IPS DF 19.7 (cell line): ENCODE results near the gene EEF1AKMT3.

Experiments used
- DNase-seq: peaks from one replicate; pipeline ENCODE4 v3.0.0-alpha.2; 2013; ENCODE audit warnings: low read depth, low spot score

EEF1AKMT3 gene

DNA sequence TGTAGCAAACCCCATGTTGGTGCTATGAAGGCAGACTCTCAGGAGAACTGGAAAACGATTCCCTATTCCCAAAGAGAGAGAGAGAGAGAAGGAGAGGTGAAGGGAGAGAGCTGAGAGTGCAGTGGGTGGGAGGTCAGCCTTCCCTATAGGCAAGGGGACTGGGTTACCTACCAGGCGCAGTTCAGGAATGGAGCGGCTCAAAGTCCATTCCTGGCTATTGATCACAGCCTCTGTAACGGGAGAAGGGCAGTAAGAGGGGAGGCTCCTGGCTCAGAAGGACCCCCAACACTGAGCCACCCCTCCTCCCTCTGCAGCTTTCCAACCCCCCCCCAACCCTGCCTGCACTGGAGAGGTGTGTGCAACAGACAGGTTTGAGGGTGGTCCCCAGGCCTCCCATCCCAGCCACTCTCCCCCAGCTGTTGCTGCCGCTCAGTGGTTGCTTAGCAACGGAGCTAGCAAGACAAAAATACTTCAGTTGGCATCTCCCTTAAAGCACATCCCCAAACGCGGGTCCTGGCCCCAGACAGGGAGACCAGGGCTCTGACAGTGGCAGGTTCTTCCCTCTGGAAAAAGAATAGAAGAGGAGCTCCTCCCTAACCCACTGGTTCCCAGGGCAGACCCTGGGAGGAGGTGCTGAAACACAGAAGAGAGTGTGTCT is 37.1 kb upstream of the EEF1AKMT3 start:
- DNase-seq, result no peak

DNA sequence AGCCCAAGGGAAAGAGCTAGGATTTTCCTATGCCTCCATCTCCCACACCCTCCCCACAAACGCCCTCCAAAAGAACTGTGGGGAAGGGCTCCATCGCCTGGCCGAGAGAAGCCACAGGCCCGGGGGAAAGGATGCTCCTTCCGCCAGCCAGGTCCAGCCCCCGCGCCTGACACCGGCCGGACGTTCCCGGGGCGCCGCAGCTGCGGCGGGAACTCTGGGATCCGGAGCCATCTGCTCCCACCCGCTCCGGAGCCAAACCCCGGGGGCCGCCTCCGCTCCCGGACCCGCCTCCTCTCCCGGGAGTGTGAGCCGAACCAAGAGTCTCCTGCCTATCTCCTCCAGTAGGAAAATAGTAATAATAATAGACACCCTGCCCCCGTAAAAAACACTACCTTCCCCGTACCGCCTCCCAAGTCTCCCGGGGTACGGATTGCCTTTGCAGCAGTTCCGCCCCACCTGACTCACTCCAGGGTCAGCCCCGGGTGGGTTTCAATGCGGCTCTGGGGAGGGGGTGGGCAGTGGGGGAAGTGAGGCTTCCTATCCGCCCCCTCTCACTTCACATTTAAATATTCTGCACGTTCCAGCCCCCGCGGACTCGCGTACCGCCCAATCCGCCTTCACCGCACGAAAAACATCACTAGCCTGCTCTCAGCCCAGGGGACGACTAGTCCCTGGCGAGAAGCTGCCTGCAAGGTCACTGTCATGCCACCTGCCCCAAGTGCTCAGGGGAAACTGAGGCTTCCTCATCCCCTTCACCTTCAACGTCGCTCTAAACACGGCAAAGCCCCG is 36.3 kb upstream of the EEF1AKMT3 start:
- DNase-seq, result no peak

GRCh38 chr12:57736741-57737466 is 35.5 kb upstream of the EEF1AKMT3 start:
- no peak for DNase-seq

- no peak for DNase-seq
Measured at GRCh38 chr12:57737467-57738460, 34.6 kb upstream of the EEF1AKMT3 start.

DNA sequence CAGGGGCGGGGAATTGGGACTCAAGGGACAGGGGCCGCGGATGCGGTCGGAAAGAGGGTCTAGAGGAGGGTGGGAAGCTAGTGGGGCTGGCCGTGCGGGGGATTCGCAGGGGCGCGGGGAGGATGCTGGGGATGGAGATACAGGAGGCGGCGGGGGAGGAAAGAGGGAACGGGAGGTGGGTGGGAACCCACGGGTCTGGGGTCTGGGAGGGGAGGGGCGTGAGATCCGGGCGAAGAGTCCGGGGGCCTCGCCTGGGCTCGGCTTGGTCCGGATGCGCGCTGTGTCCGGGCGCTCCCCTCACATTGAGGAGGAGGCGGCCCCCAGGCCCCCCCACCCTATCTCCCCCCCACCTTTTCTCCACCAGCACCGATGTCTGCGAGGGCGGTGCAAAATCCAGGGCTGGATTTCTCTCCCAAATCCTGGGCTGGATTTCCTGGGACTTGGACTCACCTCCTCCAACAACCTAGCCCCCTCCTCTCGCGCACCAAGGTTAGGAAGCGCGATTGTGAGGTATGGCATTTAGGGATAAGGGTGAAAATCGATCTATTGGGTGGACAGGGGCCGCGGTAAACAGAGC is 33.7 kb upstream of the EEF1AKMT3 start, which contains the start of gene AGAP2:
Gene AGAP2, minus strand, starts transcription at position 82 of the 577 bp plus-strand sequence. CDS start 496 bp downstream, outside the sequence.
- DNase-seq, result no peak

GRCh38 chr12:57739387-57739786 is 33.0 kb upstream of the EEF1AKMT3 start:
- no peak for DNase-seq

- DNase-seq, result no peak
Measured at GRCh38 chr12:57739914-57740538, 32.4 kb upstream of the EEF1AKMT3 start.

DNA sequence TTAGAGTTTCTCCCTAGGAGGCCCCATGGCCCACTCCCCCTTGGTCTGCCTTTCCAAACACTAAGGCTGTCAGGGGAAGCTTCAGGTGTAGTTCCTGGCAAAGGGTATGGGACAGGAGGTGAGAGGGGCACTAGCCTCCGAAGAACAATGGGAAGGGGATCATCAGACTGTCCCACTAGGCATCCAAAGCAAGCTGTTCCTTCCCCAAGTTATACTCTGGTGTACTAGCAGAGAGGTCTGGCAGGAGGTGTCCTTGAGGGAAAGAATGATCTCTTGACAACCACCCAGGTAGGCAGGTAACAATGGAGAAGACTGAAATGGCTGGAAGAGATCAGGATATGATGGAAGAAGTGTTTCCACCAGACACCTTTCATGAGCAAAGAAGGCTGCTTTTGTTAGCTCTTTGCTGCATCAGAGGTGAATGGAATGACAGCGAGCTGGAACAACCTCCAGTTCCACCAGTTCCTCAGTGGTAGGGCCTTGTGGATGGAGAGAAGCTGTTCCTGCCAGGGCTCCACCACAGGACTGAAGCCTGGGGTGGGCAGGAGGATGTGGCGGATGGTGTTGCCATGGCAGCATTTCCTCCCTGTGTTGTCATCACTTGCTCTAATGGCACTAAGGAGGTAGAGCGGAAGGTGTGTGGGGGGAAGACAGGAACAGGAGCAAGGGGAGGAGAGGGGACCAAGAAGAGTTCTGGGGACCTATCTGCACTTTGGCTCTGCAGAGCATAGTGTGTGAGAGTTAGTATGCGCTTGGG is 31.6 kb upstream of the EEF1AKMT3 start:
- DNase-seq, result no peak

- no peak for DNase-seq
Measured at GRCh38 chr12:57741413-57741789, 31.0 kb upstream of the EEF1AKMT3 start.

DNA sequence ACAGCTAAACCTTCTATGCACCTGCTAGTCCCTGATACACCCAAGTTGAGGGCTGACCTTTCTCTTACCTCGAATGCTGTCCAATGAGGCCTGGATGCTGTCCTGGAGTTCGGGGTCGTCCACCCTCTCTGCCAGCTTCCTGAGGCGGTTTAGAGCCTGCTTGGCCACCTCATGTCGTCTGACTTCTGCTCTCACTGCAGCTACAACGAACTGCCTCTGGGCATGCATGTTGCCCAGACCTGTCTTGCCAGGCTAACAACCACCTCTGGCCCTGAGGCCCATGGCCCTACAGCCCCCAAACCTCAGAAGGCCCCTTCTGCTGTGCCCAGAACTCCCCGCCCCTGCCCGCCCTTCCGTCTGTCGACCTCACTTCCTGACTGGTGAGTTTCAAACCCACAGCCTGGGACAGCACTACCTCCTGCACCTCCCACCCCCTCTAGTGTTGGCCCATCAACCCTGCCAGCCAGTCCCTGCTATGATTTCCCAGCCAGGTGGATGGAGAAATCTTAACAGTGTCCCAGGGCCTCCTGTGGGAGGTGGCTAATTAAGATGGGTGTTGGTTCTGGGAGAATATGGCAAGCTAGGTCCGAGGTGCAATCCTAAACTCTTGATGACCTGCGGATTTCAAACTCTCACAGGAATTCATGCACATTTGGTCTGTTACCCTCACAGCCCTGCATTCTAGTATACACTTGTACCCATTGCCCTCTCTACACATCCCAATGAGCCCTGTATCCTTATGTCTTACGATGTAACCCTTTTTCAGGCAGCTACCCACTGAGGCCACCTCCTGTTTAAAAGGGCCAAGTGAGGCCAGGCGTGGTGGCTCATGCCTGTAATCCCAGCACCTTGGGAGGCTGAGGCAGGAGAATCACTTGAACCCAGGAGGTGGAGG is 30.3 kb upstream of the EEF1AKMT3 start:
- DNase-seq, result no peak

DNA sequence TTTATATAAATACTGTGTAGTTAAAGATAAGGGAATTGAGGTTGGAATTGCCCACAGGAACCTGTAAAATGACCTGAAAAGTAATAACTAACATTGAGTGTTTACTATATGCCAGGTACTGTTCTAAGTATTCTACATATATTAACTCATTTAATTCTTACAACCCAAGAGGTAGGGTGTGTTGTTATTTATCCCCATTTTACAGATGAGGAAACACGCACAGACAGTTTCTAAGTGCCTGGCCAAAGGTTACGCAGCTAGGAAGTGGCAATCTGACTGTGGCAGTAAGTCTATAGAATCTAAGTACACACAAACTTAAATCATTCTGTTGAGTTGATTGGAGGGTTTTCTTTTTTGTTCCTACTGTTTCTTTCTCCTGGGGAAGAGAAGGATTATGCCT is 28.6 kb upstream of the EEF1AKMT3 start:
- no peak for DNase-seq

DNA sequence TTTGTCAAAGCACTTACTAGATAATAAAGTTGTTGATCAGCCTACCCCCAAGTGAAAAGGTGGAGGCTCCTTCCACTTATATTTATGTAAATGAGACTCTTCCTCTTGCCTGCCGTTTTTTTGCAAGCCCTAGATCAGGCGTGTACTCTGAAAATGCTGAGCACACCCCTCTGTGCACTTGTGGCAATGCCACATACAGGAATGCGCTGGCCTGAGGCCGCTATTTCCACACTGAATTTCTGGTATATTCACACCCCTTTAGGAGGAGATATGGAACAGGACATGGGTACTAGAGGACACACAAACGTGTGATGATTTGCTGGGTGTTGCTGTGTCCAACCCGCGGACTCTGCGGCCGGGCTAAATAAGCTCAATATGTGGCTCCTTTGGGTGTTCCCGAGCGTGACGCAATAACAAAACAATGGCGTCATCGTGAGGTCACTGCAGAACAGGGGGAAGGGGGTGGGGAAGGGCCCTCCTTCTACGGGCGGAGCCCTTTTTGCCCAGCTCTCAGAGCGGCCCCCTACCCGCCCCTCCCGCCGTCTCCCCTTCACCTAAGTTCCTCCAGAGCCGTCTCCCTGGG is 28.1 kb upstream of the EEF1AKMT3 start:
- DNase-seq, result no peak

DNA sequence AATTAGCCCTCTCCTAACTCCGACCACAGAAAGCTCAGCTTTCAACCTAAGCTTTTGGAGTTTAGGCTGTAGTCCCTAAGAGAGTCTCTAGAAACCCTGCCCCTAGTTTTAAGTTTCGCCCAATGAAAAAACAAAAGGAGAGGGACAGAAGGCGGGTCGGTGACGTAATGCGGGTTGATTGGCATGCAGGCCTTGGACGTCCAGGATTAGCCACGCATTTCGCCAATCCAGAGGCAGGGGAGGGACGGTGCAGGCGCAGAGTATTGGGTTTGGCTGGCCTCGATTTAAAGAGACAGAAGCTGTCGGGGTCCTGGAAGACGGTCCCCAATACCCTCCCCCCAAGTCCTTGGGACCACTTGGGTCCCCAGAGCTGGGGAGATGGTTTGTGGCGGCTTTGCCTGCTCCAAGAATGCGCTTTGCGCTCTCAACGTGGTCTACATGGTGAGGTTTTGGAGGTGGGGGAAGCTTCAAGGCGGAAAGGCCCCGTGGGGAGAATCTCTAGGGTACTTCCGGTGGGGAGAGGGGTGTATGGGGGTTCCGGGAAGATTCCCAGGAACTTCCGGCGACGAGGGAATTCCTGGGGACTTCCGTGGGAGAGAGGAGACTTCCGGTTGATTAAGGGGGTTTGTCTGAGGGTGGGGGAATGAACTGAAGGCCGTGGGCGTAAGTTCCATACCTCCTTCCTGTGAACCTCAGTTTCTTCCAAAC is 27.5 kb upstream of the EEF1AKMT3 start, which contains the start of gene TSPAN31:
Gene TSPAN31, plus strand, starts transcription at position 263 of the 708 bp plus-strand sequence. Its CDS starts 116 bp downstream, at position 379.
- peak; percentile 92 for DNase-seq

GRCh38 chr12:57745485-57745881 is 26.9 kb upstream of the EEF1AKMT3 start:
- no peak for DNase-seq

- DNase-seq, result no peak
Measured at GRCh38 chr12:57746025-57746424, 26.4 kb upstream of the EEF1AKMT3 start.

DNA sequence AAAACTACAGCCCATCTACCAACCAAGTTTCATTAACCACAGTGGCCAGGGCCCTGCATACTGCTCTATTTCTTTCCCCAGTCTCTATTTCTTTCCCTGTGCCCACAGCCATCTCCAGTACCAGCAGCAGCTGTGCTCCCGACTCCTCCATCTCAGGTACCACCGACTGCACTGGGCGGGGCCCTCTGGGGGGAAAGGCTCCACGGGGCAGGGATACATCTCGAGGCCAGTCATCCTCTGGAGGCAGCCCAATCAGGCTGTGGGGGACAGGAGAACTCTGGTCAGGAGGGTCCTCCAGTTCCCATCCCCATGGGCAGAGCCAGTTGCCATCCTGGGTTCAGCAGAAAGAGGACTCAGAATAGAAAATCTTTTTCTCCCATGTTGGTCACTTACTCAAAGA is 23.4 kb upstream of the EEF1AKMT3 start:
- DNase-seq, result no peak
